Lower leg skin (tissue), 3 donors: ENCODE results near the gene LYPD3.

Experiments
- CTCF ChIP-seq, 3 donors: fragments of 450-650 bp; IDR thresholded peaks; one replicate each; pipeline ENCODE4 v1.5.1; 2016; ENCODE audit warnings: antibody characterized with exemption in 3 of 3, mild to moderate bottlenecking in 3 of 3, moderate library complexity in 2 of 3
- POLR2A ChIP-seq, 2 donors: fragments of 450-650 bp; IDR thresholded peaks; one replicate each; pipeline ENCODE4 v1.6.1; 2016 to 2017; ENCODE audit warnings: antibody characterized with exemption in 2 of 2, mild to moderate bottlenecking in 1 of 2, moderate library complexity in 1 of 2

- no peak for TF ChIP-seq CTCF (IDR thresholded peaks at IDR 0.05)
- no peak for TF ChIP-seq POLR2A (IDR thresholded peaks at IDR 0.05)
Measured at GRCh38 chr19:43468354-43469159, 3.1 kb upstream of the LYPD3 start.
